Liver (tissue), 9 donors: Measurements from ENCODE around the gene SEPTIN5. TPM values are rescaled to one million over a fixed set of nuclear protein-coding genes. Genes with fewer than 3 reads are reported as not detected.

Experiments used
- DNase-seq: peaks from one replicate; pipeline ENCODE4 v3.0.0-alpha.2; 2017; ENCODE audit warnings: low spot score
- H3K27ac ChIP-seq, 2 donors: one replicate each; pipeline ENCODE4 v1.7.0; 2013; ENCODE audit warnings: inconsistent platforms in 2 of 2, low read length in 2 of 2, control low read depth in 1 of 2, low read depth in 1 of 2, mild to moderate bottlenecking in 1 of 2
- H3K27me3 ChIP-seq, 4 donors: one replicate each; pipeline versions ENCODE4 v1.6.1 to v1.7.0; 2013; ENCODE audit warnings: low read length in 3 of 4, inconsistent platforms in 1 of 4, mild to moderate bottlenecking in 1 of 4, moderate library complexity in 1 of 4; ENCODE audit not compliant: control insufficient read depth in 4 of 4, insufficient read depth in 4 of 4
- H3K36me3 ChIP-seq, 4 donors: one replicate each; pipeline versions ENCODE4 v1.6.1 to v1.7.0; 2013; ENCODE audit warnings: low read length in 3 of 4, mild to moderate bottlenecking in 3 of 4, low read depth in 1 of 4, moderate library complexity in 1 of 4; ENCODE audit not compliant: control insufficient read depth in 4 of 4, insufficient read depth in 3 of 4
- H3K4me1 ChIP-seq, 4 donors: one replicate each; pipeline versions ENCODE4 v1.6.1 to v1.7.0; 2013; ENCODE audit warnings: low read length in 3 of 4, mild to moderate bottlenecking in 3 of 4, moderate library complexity in 1 of 4; ENCODE audit not compliant: control insufficient read depth in 4 of 4, insufficient read depth in 4 of 4
- H3K4me3 ChIP-seq, 3 donors: one replicate each; pipeline versions ENCODE4 v1.6.1 to v1.7.0; 2013; ENCODE audit warnings: low read length in 3 of 3, control low read depth in 1 of 3, low read depth in 1 of 3, mild to moderate bottlenecking in 1 of 3
- H3K9ac ChIP-seq, 2 donors: one replicate each; pipeline ENCODE4 v1.7.0; 2013; ENCODE audit warnings: low read length in 2 of 2, mild to moderate bottlenecking in 2 of 2, moderate library complexity in 2 of 2, control low read depth in 1 of 2, low read depth in 1 of 2
- H3K9me3 ChIP-seq, 4 donors: one replicate each; pipeline versions ENCODE4 v1.6.1 to v1.7.0; 2013; ENCODE audit warnings: low read length in 3 of 4; ENCODE audit not compliant: control insufficient read depth in 4 of 4
- GABPA ChIP-seq, 2 donors: IDR thresholded peaks in 1 of 2; conservative IDR thresholded peaks in 1 of 2; 2 replicates each; pipeline ENCODE4 v1.6.1; 2016; ENCODE audit warnings: antibody characterized with exemption in 2 of 2, mild to moderate bottlenecking in 1 of 2, moderate library complexity in 1 of 2
- HNF4A ChIP-seq, 2 donors: conservative IDR thresholded peaks; 2 replicates each; pipeline ENCODE4 v1.6.1; 2016; ENCODE audit warnings: antibody characterized with exemption in 2 of 2, mild to moderate bottlenecking in 2 of 2
- HNF4G ChIP-seq: IDR thresholded peaks from 2 replicates; pipeline ENCODE4 v1.6.1; 2016; ENCODE audit warnings: antibody characterized with exemption
- JUND ChIP-seq, 2 donors: IDR thresholded peaks; 2 replicates each; pipeline ENCODE4 v1.6.1; 2016; ENCODE audit warnings: antibody characterized with exemption in 2 of 2
- RAD21 ChIP-seq, 2 donors: IDR thresholded peaks; 2 replicates each; pipeline ENCODE4 v1.6.1; 2016; ENCODE audit warnings: antibody characterized with exemption in 2 of 2, mild to moderate bottlenecking in 2 of 2
- RXRA ChIP-seq, 2 donors: IDR thresholded peaks; 2 replicates each; pipeline ENCODE4 v1.6.1; 2017 to 2018; ENCODE audit warnings: antibody characterized with exemption in 2 of 2, mild to moderate bottlenecking in 1 of 2
- SP1 ChIP-seq: IDR thresholded peaks from 2 replicates; pipeline ENCODE4 v1.6.1; 2018; ENCODE audit warnings: antibody characterized with exemption, mild to moderate bottlenecking
- TAF1 ChIP-seq: conservative IDR thresholded peaks from 2 replicates; pipeline ENCODE4 v1.6.1; 2016; ENCODE audit warnings: antibody characterized with exemption, mild to moderate bottlenecking
- YY1 ChIP-seq: IDR thresholded peaks from 2 replicates; pipeline ENCODE4 v1.6.1; 2016; ENCODE audit warnings: antibody characterized with exemption, mild to moderate bottlenecking
- WGBS: extraction: QIAGEN DNeasy Blood & Tissue Kit; methylation state at CpG from one replicate; pipeline ENCODE4 v1.1.7; 2013; 5-methylcytosine and 5-hydroxymethylcytosine counted together
- polyA plus RNA-seq, 2 donors: library from polyadenylated mRNA; stranded (reverse) in 1 of 2; unstranded in 1 of 2; fragments of 200-250 nt in 1 of 2; fragments of >200 nt in 1 of 2; fragmentation: Nextera tagmentation in 1 of 2; extraction: Ambion mirVana in 1 of 2; gene quantifications; one replicate each; pipeline versions ENCODE4 v1.2.1 to v1.2.3, GENCODE V29; 2013 to 2015
- total RNA-seq, 2 donors: library from RNA; depleted of rRNA; stranded (reverse); fragments of >200 nt; gene quantifications; one replicate each; pipeline ENCODE4 v1.2.3, GENCODE V29; 2014
- TF ChIP-seq, protein P1 (sequence below): IDR thresholded peaks from 2 replicates; pipeline ENCODE4 v1.6.1; 2016; ENCODE audit warnings: antibody characterized with exemption
- TF ChIP-seq, protein P2 (sequence below): IDR thresholded peaks from 2 replicates; pipeline ENCODE4 v1.6.1; 2016; ENCODE audit warnings: antibody characterized with exemption
- TF ChIP-seq, protein P3 (sequence below): IDR thresholded peaks from 2 replicates; pipeline ENCODE4 v1.6.1; 2016; ENCODE audit warnings: antibody characterized with exemption, mild to moderate bottlenecking
- TF ChIP-seq, protein P4 (sequence below): IDR thresholded peaks from 2 replicates; pipeline ENCODE4 v1.6.1; 2016; ENCODE audit warnings: antibody characterized with exemption
- TF ChIP-seq, protein P5 (sequence below): fragments of 150-350 bp; IDR thresholded peaks from 2 replicates; pipeline ENCODE4 v1.5.1; 2017; ENCODE audit warnings: improper control_type of control experiment, low read depth, low read length; ENCODE audit not compliant: missing input control
- donor health status: healthy.
- donor health status: healthy.
- donor health status: healthy.
- donor health status: healthy.
- donor health status: healthy.

Gene SEPTIN5
- total and polyA plus RNA-seq, 4 donors, result 0.26 to 3.5 (median 2.8) TPM

DNA sequence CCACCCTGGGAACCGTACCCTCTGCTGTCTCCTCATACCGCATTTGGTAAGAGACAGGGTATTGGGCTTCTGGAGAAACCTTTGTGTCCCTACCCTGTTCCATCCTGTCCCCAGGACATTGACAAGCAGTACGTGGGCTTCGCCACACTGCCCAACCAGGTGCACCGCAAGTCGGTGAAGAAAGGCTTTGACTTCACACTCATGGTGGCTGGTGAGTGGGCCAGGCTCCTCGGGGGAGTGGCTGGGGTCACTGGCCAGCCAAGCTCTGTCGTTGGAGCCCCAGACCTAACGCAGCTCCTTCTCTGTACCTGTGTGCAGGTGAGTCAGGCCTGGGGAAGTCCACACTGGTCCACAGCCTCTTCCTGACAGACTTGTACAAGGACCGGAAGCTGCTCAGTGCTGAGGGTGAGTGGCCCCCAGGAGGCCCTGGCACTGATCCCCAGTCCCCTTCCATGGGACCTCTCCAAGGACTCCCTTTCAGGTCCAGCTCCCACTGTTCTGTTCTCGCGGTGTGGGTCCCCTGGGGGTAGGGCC, 5.3 kb downstream of the SEPTIN5 start:
- peaks cover 0 to 8% (median 4%) of the 10 kb centered on the region in 4 donors for H3K27me3 ChIP-seq
- no peaks in the 10 kb centered on the region for H3K9me3 ChIP-seq
- WGBS, result 83% methylated on average over 12 of the region's 12 CpGs
- TF ChIP-seq RXRA (IDR thresholded peaks at IDR 0.05), result no peak
- no peak for TF ChIP-seq YY1
- TF ChIP-seq, protein P1, sequence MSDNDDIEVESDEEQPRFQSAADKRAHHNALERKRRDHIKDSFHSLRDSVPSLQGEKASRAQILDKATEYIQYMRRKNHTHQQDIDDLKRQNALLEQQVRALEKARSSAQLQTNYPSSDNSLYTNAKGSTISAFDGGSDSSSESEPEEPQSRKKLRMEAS, result no peak
- TF ChIP-seq, protein P2, sequence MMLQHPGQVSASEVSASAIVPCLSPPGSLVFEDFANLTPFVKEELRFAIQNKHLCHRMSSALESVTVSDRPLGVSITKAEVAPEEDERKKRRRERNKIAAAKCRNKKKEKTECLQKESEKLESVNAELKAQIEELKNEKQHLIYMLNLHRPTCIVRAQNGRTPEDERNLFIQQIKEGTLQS, result no peak
- no peak for TF ChIP-seq RAD21 (IDR thresholded peaks at IDR 0.05)
- TF ChIP-seq, protein P3, sequence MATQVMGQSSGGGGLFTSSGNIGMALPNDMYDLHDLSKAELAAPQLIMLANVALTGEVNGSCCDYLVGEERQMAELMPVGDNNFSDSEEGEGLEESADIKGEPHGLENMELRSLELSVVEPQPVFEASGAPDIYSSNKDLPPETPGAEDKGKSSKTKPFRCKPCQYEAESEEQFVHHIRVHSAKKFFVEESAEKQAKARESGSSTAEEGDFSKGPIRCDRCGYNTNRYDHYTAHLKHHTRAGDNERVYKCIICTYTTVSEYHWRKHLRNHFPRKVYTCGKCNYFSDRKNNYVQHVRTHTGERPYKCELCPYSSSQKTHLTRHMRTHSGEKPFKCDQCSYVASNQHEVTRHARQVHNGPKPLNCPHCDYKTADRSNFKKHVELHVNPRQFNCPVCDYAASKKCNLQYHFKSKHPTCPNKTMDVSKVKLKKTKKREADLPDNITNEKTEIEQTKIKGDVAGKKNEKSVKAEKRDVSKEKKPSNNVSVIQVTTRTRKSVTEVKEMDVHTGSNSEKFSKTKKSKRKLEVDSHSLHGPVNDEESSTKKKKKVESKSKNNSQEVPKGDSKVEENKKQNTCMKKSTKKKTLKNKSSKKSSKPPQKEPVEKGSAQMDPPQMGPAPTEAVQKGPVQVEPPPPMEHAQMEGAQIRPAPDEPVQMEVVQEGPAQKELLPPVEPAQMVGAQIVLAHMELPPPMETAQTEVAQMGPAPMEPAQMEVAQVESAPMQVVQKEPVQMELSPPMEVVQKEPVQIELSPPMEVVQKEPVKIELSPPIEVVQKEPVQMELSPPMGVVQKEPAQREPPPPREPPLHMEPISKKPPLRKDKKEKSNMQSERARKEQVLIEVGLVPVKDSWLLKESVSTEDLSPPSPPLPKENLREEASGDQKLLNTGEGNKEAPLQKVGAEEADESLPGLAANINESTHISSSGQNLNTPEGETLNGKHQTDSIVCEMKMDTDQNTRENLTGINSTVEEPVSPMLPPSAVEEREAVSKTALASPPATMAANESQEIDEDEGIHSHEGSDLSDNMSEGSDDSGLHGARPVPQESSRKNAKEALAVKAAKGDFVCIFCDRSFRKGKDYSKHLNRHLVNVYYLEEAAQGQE, result no peak
- TF ChIP-seq JUND (IDR thresholded peaks at IDR 0.05), result no peak
- TF ChIP-seq, protein P4, sequence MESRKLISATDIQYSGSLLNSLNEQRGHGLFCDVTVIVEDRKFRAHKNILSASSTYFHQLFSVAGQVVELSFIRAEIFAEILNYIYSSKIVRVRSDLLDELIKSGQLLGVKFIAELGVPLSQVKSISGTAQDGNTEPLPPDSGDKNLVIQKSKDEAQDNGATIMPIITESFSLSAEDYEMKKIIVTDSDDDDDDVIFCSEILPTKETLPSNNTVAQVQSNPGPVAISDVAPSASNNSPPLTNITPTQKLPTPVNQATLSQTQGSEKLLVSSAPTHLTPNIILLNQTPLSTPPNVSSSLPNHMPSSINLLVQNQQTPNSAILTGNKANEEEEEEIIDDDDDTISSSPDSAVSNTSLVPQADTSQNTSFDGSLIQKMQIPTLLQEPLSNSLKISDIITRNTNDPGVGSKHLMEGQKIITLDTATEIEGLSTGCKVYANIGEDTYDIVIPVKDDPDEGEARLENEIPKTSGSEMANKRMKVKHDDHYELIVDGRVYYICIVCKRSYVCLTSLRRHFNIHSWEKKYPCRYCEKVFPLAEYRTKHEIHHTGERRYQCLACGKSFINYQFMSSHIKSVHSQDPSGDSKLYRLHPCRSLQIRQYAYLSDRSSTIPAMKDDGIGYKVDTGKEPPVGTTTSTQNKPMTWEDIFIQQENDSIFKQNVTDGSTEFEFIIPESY, result no peak
- no peak for TF ChIP-seq SP1
- TF ChIP-seq HNF4A (conservative IDR thresholded peaks at IDR 0.05), result no peak
- H3K9ac ChIP-seq, result no peak overlapping the region
- no peak for DNase-seq
- H3K4me3 ChIP-seq, result no peak overlapping the region
- H3K36me3 ChIP-seq, result no peaks in the 10 kb centered on the region
- no peak overlapping the region for H3K27ac ChIP-seq
- peaks cover 21 to 43% (median 31%) of the 10 kb centered on the region in 4 donors for H3K4me1 ChIP-seq

DNA sequence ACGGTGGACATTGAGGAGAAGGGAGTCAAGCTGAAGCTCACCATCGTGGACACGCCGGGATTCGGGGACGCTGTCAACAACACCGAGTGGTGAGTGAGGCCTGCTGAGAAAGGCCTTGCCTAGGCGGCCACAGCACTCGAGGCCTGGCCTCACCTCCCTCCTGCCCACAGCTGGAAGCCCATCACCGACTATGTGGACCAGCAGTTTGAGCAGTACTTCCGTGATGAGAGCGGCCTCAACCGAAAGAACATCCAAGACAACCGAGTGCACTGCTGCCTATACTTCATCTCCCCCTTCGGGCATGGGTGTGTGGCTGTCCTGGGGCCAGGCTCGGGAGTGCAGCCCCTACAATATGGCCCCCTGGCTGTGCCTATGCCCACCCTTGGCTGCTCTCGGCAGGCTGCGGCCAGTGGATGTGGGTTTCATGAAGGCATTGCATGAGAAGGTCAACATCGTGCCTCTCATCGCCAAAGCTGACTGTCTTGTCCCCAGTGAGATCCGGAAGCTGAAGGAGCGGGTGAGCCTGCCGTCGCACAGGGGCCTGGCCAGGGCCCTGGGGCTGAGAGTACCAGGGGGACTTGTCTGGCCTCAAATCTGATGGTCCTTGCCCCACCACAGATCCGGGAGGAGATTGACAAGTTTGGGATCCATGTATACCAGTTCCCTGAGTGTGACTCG, 6.0 kb downstream of the SEPTIN5 start:
- H3K9me3 ChIP-seq, result no peaks in the 10 kb centered on the region
- WGBS, result 87% methylated on average over 26 of the region's 26 CpGs
- no peak overlapping the region for H3K4me3 ChIP-seq
- H3K4me1 ChIP-seq, result peaks cover 19 to 37% (median 29%) of the 10 kb centered on the region in 4 donors
- H3K36me3 ChIP-seq, result no peaks in the 10 kb centered on the region
- no peak for DNase-seq
- H3K27me3 ChIP-seq, result peaks cover 0 to 8% (median 5%) of the 10 kb centered on the region in 4 donors
- TF ChIP-seq TAF1, result no peak
- TF ChIP-seq, protein P4, result no peak
- no peak for TF ChIP-seq HNF4G
- no peak for TF ChIP-seq GABPA (IDR thresholded peaks at IDR 0.05 in 1 of 2, conservative IDR thresholded peaks at IDR 0.05 in 1 of 2)
- no peak for TF ChIP-seq RAD21 (IDR thresholded peaks at IDR 0.05)
- no peak for TF ChIP-seq RXRA (IDR thresholded peaks at IDR 0.05)
- TF ChIP-seq, protein P5, sequence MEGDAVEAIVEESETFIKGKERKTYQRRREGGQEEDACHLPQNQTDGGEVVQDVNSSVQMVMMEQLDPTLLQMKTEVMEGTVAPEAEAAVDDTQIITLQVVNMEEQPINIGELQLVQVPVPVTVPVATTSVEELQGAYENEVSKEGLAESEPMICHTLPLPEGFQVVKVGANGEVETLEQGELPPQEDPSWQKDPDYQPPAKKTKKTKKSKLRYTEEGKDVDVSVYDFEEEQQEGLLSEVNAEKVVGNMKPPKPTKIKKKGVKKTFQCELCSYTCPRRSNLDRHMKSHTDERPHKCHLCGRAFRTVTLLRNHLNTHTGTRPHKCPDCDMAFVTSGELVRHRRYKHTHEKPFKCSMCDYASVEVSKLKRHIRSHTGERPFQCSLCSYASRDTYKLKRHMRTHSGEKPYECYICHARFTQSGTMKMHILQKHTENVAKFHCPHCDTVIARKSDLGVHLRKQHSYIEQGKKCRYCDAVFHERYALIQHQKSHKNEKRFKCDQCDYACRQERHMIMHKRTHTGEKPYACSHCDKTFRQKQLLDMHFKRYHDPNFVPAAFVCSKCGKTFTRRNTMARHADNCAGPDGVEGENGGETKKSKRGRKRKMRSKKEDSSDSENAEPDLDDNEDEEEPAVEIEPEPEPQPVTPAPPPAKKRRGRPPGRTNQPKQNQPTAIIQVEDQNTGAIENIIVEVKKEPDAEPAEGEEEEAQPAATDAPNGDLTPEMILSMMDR, result no peak
- TF ChIP-seq, protein P3, result no peak
- no peak for TF ChIP-seq HNF4A (conservative IDR thresholded peaks at IDR 0.05)
- no peak overlapping the region for H3K27ac ChIP-seq
- H3K9ac ChIP-seq, result no peak overlapping the region
